IMR-90 (cell line): Measurements from ENCODE around the gene PTPRN2. TPM values are rescaled to one million over a fixed set of nuclear protein-coding genes. Genes with fewer than 3 reads are reported as not detected.

Experiments
- ATAC-seq: fragments of 200-7000 bp; cut with Tn5 transposase; 2 replicates; pipeline ENCODE4 v1.9.1; 2020; ENCODE audit warnings: low read depth, mild to moderate bottlenecking, moderate library complexity
- BruUV-seq: library from RNA; stranded (reverse); fragments of 400-500 nt; replicated peaks from 2 replicates; lab custom pipeline; 2021; lab: Mats Ljungman, UMichigan
- CTCF ChIA-PET: fragments of 300-600 bp; formaldehyde crosslinking; extraction: SDS; loops from one replicate; lab custom pipeline; 2021; ENCODE audit warnings: antibody characterized with exemption; lab: Yijun Ruan, JAX
- POLR2A ChIA-PET: fragments of 300-600 bp; sonication (Branson Sonifier 250); formaldehyde crosslinking; loops from one replicate; lab custom pipeline; 2022; ENCODE audit warnings: antibody characterized with exemption; ENCODE audit not compliant: unreplicated experiment; lab: Charles Lee
- DNase-seq: peaks from one replicate; pipeline ENCODE4 v3.0.0; 2013
- H2AFZ ChIP-seq: replicated peaks from 2 replicates; pipeline ENCODE3; 2013; ENCODE audit warnings: low read length, mild to moderate bottlenecking; ENCODE audit not compliant: poor library complexity
- H2AK5ac ChIP-seq: 2 replicates; pipeline ENCODE4 v1.6.1; 2013; ENCODE audit warnings: low read depth, low read length, inconsistent platforms
- H2AK9ac ChIP-seq: replicated peaks from 2 replicates; pipeline ENCODE3; 2013; ENCODE audit warnings: mild to moderate bottlenecking, low read depth, low read length, moderate library complexity; ENCODE audit not compliant: poor library complexity
- H2BK120ac ChIP-seq: 2 replicates; pipeline ENCODE4 v1.6.1; 2013; ENCODE audit warnings: low read depth, low read length, inconsistent platforms
- H2BK15ac ChIP-seq: 3 replicates; pipeline ENCODE4 v1.6.1; 2013; ENCODE audit warnings: low read depth, low read length, inconsistent platforms
- H2BK20ac ChIP-seq: 2 replicates; pipeline ENCODE4 v1.6.1; 2013; ENCODE audit warnings: low read depth, mild to moderate bottlenecking, inconsistent platforms, low read length, moderate library complexity
- H2BK5ac ChIP-seq: 2 replicates; pipeline ENCODE4 v1.6.1; 2013; ENCODE audit warnings: mild to moderate bottlenecking, low read depth, low read length, inconsistent platforms; ENCODE audit not compliant: poor library complexity, severe bottlenecking
- H3K14ac ChIP-seq: replicated peaks from 2 replicates; pipeline ENCODE4 v1.6.1; 2013; ENCODE audit warnings: low read depth, low read length, inconsistent platforms
- H3K18ac ChIP-seq: 2 replicates; pipeline ENCODE4 v1.6.1; 2013; ENCODE audit warnings: low read depth, low read length, control low read depth
- H3K23ac ChIP-seq: 2 replicates; pipeline ENCODE4 v1.6.1; 2013; ENCODE audit warnings: low read depth, low read length, inconsistent platforms
- H3K27ac ChIP-seq: 2 replicates; pipeline ENCODE4 v1.5.1; 2013; ENCODE audit warnings: mild to moderate bottlenecking, control low read depth, low read length; ENCODE audit not compliant: insufficient read depth
- H3K27me3 ChIP-seq: 2 replicates; pipeline ENCODE4 v1.6.1; 2013; ENCODE audit warnings: low read length; ENCODE audit not compliant: control insufficient read depth, insufficient read depth
- H3K36me3 ChIP-seq: 2 replicates; pipeline ENCODE4 v1.6.1; 2013; ENCODE audit warnings: low read length, mixed read lengths; ENCODE audit not compliant: control insufficient read depth, insufficient read depth
- H3K4ac ChIP-seq: 2 replicates; pipeline ENCODE4 v1.6.1; 2013; ENCODE audit warnings: low read depth, low read length, inconsistent platforms
- H3K4me1 ChIP-seq: 2 replicates; pipeline ENCODE4 v1.6.1; 2013; ENCODE audit warnings: low read length, mixed read lengths; ENCODE audit not compliant: control insufficient read depth, insufficient read depth
- H3K4me2 ChIP-seq: 2 replicates; pipeline ENCODE4 v1.6.1; 2013; ENCODE audit warnings: low read depth, mild to moderate bottlenecking, control low read depth, low read length, moderate library complexity
- H3K4me3 ChIP-seq: 2 replicates; pipeline ENCODE4 v1.5.1; 2013; ENCODE audit warnings: low read depth, mild to moderate bottlenecking, control low read depth, low read length, moderate library complexity; ENCODE audit not compliant: insufficient read depth
- H3K56ac ChIP-seq: 2 replicates; pipeline ENCODE4 v1.6.1; 2013; ENCODE audit warnings: low read length, inconsistent platforms; ENCODE audit not compliant: insufficient read depth; ENCODE audit errors: extremely low read depth
- H3K79me1 ChIP-seq, 2 experiments: 2 replicates each; pipeline ENCODE4 v1.6.1; 2013; ENCODE audit warnings: low read length in 2 of 2, inconsistent platforms in 1 of 2, low read depth in 1 of 2
- H3K9ac ChIP-seq: 2 replicates; pipeline ENCODE4 v1.6.1; 2013; ENCODE audit warnings: low read depth, low read length, control low read depth
- H3K9me1 ChIP-seq: 2 replicates; pipeline ENCODE4 v1.6.1; 2013; ENCODE audit warnings: low read length, inconsistent platforms; ENCODE audit not compliant: insufficient read depth
- H3K9me3 ChIP-seq: 2 replicates; pipeline ENCODE4 v1.6.1; 2013; ENCODE audit warnings: low read length; ENCODE audit not compliant: control insufficient read depth, insufficient read depth
- H4K20me1 ChIP-seq: 2 replicates; pipeline ENCODE4 v1.6.1; 2013; ENCODE audit warnings: low read length, inconsistent platforms; ENCODE audit not compliant: insufficient read depth
- H4K5ac ChIP-seq: 2 replicates; pipeline ENCODE4 v1.6.1; 2013; ENCODE audit warnings: mild to moderate bottlenecking, low read depth, low read length, control low read depth
- H4K8ac ChIP-seq, 2 experiments: 2 replicates each; pipeline ENCODE4 v1.6.1; 2013; ENCODE audit warnings: low read depth in 2 of 2, low read length in 2 of 2, control low read depth in 1 of 2, inconsistent platforms in 1 of 2
- H4K91ac ChIP-seq: 2 replicates; pipeline ENCODE4 v1.6.1; 2013; ENCODE audit warnings: low read depth, low read length, inconsistent platforms; ENCODE audit not compliant: insufficient read depth
- BHLHE40 ChIP-seq: fragments of 150-350 bp; IDR thresholded peaks from 2 replicates; pipeline ENCODE4 v1.6.1; 2016; ENCODE audit warnings: mild to moderate bottlenecking, low read depth, low read length
- CEBPB ChIP-seq: IDR thresholded peaks from 2 replicates; pipeline ENCODE4 v1.6.1; 2012; ENCODE audit warnings: low read depth, low read length, improper control_type of control experiment
- CHD1 ChIP-seq: IDR thresholded peaks from 2 replicates; pipeline ENCODE4 v1.6.1; 2012; ENCODE audit warnings: low read depth, low read length, improper control_type of control experiment
- CTCF ChIP-seq: conservative IDR thresholded peaks from 2 replicates; pipeline ENCODE4 v1.5.1; 2012; ENCODE audit warnings: mild to moderate bottlenecking, low read depth, low read length, improper control_type of control experiment
- FOS ChIP-seq: fragments of 150-350 bp; IDR thresholded peaks from 2 replicates; pipeline ENCODE4 v1.6.1; 2016; ENCODE audit warnings: low read depth, low read length
- MAFK ChIP-seq: IDR thresholded peaks from 2 replicates; pipeline ENCODE4 v1.6.1; 2012; ENCODE audit warnings: low read depth, low read length, improper control_type of control experiment
- MAZ ChIP-seq: IDR thresholded peaks from 2 replicates; pipeline ENCODE4 v1.6.1; 2012; ENCODE audit warnings: low read depth, mild to moderate bottlenecking, low read length, improper control_type of control experiment, moderate library complexity, borderline replicate concordance
- MXI1 ChIP-seq: IDR thresholded peaks from 2 replicates; pipeline ENCODE4 v1.6.1; 2012; ENCODE audit warnings: low read depth, mild to moderate bottlenecking, low read length, moderate library complexity, borderline replicate concordance
- NFE2L2 ChIP-seq: fragments of 150-350 bp; IDR thresholded peaks from 2 replicates; pipeline ENCODE4 v1.6.1; 2016; ENCODE audit warnings: low read depth, mild to moderate bottlenecking, low read length
- POLR2A ChIP-seq: IDR thresholded peaks from 2 replicates; pipeline ENCODE4 v1.6.1; 2012; ENCODE audit warnings: mild to moderate bottlenecking, low read depth, low read length
- RAD21 ChIP-seq: IDR thresholded peaks from 2 replicates; pipeline ENCODE4 v1.6.1; 2012; ENCODE audit warnings: low read length, improper control_type of control experiment
- RCOR1 ChIP-seq: IDR thresholded peaks from 2 replicates; pipeline ENCODE4 v1.6.1; 2012; ENCODE audit warnings: mild to moderate bottlenecking, low read length, improper control_type of control experiment; ENCODE audit not compliant: insufficient replicate concordance
- RFX5 ChIP-seq: IDR thresholded peaks from 2 replicates; pipeline ENCODE4 v1.8.0; 2012; ENCODE audit warnings: low read depth, mild to moderate bottlenecking, low read length, moderate library complexity
- SMC3 ChIP-seq: fragments of 150-350 bp; IDR thresholded peaks from 2 replicates; pipeline ENCODE4 v1.6.1; 2016; ENCODE audit warnings: low read depth, mild to moderate bottlenecking, antibody characterized with exemption, low read length, moderate library complexity
- USF2 ChIP-seq: fragments of 150-350 bp; IDR thresholded peaks from 2 replicates; pipeline ENCODE4 v1.6.1; 2017; ENCODE audit warnings: mild to moderate bottlenecking, antibody characterized with exemption, low read length, low read depth
- WGBS, 2 experiments: methylation state at CpG; one replicate each; pipeline versions ENCODE4 v1.1.5 to v1.1.7; 2013; ENCODE audit warnings: missing lambda C conversion rate in 2 of 2; ENCODE audit not compliant: insufficient read length in 1 of 2; ENCODE audit errors: extremely low coverage in 2 of 2; 5-methylcytosine and 5-hydroxymethylcytosine counted together
- dilution Hi-C: fragments of 300-500 bp; cut with HindIII; formaldehyde crosslinking; loops from one replicate; pipeline ENCODE4 v1.14.3; 2018; ENCODE audit warnings: low sequenced_read_pairs; ENCODE audit not compliant: unreplicated experiment
- in situ Hi-C: fragments of 300-500 bp; cut with MboI; formaldehyde crosslinking; loops from 3 replicates; pipeline ENCODE4 v1.14.3; 2019; ENCODE audit warnings: low sequenced_read_pairs, inconsistent platforms, mixed read lengths
- intact Hi-C: fragments of 100-400 bp; cut with micrococcal nuclease; formaldehyde crosslinking; loops from 2 replicates; pipeline ENCODE4 v1.10.0; 2022
- polyA plus RNA-seq, 3 experiments: library from polyadenylated mRNA; depleted of rRNA; stranded (reverse); fragments of >200 nt; gene quantifications; 2 replicates each; pipeline ENCODE4 v1.2.3, GENCODE V29; 2012; ENCODE audit warnings: low replicate concordance in 1 of 3
- total RNA-seq: library from RNA; depleted of rRNA; stranded (reverse); fragments of >200 nt; gene quantifications from 2 replicates; pipeline ENCODE4 v1.2.3, GENCODE V29; 2012
- TF ChIP-seq, protein P1 (sequence below): fragments of 150-350 bp; IDR thresholded peaks from 2 replicates; pipeline ENCODE4 v1.6.1; 2016; ENCODE audit warnings: low read depth, mild to moderate bottlenecking, low read length, moderate library complexity, borderline replicate concordance

Gene PTPRN2
- total and polyA plus RNA-seq, 2 of the 4 experiments (the other 2 are of a cell fraction) = 0.03 TPM; not detected in 1

- in situ Hi-C loops = no loop called here
- 41% methylated on average over 5 of the region's 10 CpGs; no CpG with 5 or more reads in 1 of the 2 experiments for WGBS, 2 experiments
These were observed 1069.7 kb downstream of the PTPRN2 start for GRCh38 chr7:157517782-157518513.

More at GRCh38 chr7:157517782-157518513, 1069.7 kb downstream of the PTPRN2 start:
- CTCF ChIA-PET = no interaction called here
- POLR2A ChIA-PET = no interaction called here
- Histone ChIP-seq H3K79me1 (no peaks in the 10 kb centered on the region), H3K18ac (no peak overlapping the region), H2BK15ac (no peak overlapping the region), H3K27me3 (no peaks in the 10 kb centered on the region), H3K4me3 (no peak overlapping the region), H3K23ac (no peak overlapping the region), H4K91ac (no peak overlapping the region), H4K5ac (no peak overlapping the region), H2BK20ac (no peak overlapping the region), H2AK9ac (no peak overlapping the region), H3K9me1 (no peaks in the 10 kb centered on the region), H3K27ac (no peak overlapping the region), H3K9me3 (peaks cover 39% of the 10 kb centered on the region), H3K9ac (no peak overlapping the region), H2AFZ (no peak overlapping the region), H2AK5ac (no peak overlapping the region), H2BK120ac (no peak overlapping the region), H3K4ac (no peak overlapping the region), H2BK5ac (no peak overlapping the region), H3K4me2 (no peak overlapping the region), H3K4me1 (no peaks in the 10 kb centered on the region), H4K8ac (no peak overlapping the region), H3K56ac (no peak overlapping the region), H3K14ac (no peak overlapping the region), H3K36me3 (no peaks in the 10 kb centered on the region), H4K20me1 (no peaks in the 10 kb centered on the region)
- no peak for ATAC-seq
- no peak for DNase-seq
- dilution Hi-C loops = no loop called here
- intact Hi-C loops = no loop called here
- TF ChIP-seq RCOR1 (no peak), SMC3 (no peak), RFX5 (no peak), FOS (no peak), MAZ (no peak), BHLHE40 (no peak), POLR2A (no peak), USF2 (no peak), CEBPB (no peak), MXI1 (no peak), MAFK (no peak), CTCF (no peak), CHD1 (no peak), RAD21 (no peak), NFE2L2 (no peak)
- TF ChIP-seq, protein P1, sequence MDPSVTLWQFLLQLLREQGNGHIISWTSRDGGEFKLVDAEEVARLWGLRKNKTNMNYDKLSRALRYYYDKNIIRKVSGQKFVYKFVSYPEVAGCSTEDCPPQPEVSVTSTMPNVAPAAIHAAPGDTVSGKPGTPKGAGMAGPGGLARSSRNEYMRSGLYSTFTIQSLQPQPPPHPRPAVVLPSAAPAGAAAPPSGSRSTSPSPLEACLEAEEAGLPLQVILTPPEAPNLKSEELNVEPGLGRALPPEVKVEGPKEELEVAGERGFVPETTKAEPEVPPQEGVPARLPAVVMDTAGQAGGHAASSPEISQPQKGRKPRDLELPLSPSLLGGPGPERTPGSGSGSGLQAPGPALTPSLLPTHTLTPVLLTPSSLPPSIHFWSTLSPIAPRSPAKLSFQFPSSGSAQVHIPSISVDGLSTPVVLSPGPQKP = no peak
- no TSS peak for BruUV-seq
